A549 treated with AZD9567 at 1 μM for 4 hours (cell line): ENCODE data around the gene NPIPB2. TPM values are rescaled to one million over a fixed set of nuclear protein-coding genes. Genes with fewer than 3 reads are reported as not detected.

Experiments used
- total RNA-seq: library from RNA; stranded (reverse); fragments of 200-300 nt; extraction: Qiagen RNA extraction; gene quantifications from 5 replicates; pipeline ENCODE4 v1.2.3, GENCODE V29; 2022; ENCODE audit not compliant: insufficient read depth

The NPIPB2 gene
- 1.9 to 3.3 TPM (median 2.8 TPM) in 4 of 5 replicates, not detected in the other for total RNA-seq

DNA sequence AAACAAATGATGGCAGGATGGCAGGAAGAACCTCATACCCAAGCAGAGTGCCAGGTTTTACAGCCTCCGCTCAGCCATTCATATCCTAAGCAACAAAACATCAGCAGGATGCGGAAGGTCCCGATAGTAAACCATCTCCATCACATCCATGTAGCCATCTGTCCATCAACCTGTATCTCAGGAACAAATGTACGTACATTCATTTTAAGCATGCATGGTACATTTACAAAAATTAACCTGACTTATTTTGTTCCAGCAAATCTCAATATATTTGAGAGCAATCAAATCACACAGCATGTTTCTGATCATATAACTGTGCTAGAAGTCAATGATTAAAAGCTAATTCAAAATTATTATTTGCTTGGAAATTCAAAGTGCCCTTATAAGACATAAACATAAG, at the start of gene NPIPB2:
TSS of gene NPIPB2 (minus strand) at position 101 of the 400 bp plus-strand sequence. CDS start at position 101, 0 bp downstream.

DNA sequence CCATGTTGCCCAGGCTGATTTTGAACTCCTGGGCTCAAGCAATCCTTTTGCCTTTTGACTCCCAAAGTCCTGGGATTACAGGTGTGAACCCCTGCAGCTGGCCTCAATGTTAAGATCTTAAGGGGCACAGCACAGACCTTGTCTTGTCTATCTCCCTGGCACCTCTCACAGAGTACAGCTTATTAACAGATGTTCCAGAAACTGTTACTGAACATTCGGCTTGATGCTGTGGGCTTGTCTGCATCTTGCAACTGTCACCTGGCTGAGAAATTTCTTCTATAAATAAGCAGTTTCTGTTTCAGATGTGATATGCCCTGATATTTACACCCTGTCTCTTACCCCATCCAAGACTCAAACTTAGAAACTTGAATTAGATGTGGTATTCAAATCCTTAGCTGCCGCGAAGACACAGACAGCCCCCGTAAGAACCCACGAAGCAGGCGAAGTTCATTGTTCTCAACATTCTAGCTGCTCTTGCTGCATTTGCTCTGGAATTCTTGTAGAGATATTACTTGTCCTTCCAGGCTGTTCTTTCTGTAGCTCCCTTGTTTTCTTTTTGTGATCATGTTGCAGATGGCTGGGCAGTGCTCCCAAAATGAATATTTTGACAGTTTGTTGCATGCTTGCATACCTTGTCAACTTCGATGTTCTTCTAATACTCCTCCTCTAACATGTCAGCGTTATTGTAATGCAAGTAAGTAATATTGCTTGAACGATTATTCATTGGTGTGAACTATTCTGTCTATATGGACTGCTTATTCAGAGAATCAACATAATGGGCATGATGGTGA, 23.1 kb upstream of the NPIPB2 start, which contains the start of gene TNFRSF17:
TSS of gene TNFRSF17 (plus strand) at position 450 of the 791 bp plus-strand sequence. CDS start at position 565, 115 bp downstream.

DNA sequence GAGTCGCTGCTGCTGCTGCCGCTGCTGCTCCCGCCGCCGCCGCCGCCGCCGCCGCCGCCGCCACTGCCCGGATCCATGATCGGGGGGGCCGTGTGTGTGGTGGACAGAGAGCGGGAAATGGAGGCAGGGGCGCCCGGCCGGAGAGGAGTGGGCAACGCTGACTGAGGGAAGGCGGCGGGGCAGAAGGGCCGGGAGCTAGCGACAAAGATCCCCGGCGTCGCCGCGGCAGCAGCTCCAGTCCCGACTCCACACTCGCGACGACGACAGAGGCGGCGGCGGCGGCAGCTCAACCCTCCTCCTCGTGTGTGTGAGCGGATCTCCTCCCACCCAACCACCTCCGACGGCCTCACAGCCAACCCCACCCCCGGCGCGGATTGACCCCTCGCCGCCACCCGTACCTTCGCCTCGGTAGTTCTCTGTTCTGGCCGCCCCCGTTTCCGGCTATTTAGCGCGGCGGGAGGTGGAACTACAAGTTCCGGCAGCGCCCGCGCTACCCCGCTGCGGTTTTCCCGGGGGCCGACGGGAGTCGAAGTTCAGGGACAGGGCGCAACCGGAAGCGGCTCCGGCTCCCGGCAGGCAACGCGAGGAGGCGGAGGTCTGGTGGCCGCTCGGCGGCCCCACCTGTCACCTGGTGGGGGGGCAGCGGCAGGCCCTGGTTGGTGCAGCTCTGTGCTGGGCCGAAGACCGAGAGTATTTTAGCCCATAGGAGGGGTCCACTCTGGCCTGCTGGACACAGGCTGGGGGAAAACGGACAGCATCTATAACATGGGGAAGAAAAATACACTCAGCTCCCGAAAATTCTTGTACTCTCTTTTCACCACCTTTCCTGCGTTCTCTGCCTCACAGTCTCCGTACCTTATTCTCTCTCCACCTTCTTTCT, 26.0 kb downstream of the NPIPB2 start, which contains the start of gene GSPT1:
TSS of gene GSPT1 (minus strand) at position 313 of the 880 bp plus-strand sequence. CDS start at position 77, 236 bp downstream.

Other genes with a start within 250 kb of the NPIPB2 start
- 38.1 to 41.5 TPM (median 39.2 TPM) in 5 replicates for gene TXNDC11, start 199.2 kb downstream of the NPIPB2 start, total RNA-seq
- 25.5 to 35.0 TPM (median 27.8 TPM) in 5 replicates for gene ZC3H7A, start 144.8 kb downstream of the NPIPB2 start, total RNA-seq
- gene RSL1D1, start 90.5 kb downstream of the NPIPB2 start, total RNA-seq, result 217 to 318 TPM (median 229 TPM) in 5 replicates
- gene GSPT1, start 26.1 kb downstream of the NPIPB2 start, total RNA-seq, result 170 to 247 TPM (median 176 TPM) in 5 replicates
- not detected in 5 replicates for gene TNFRSF17, start 23.2 kb upstream of the NPIPB2 start, total RNA-seq
- gene SNX29, start 34.7 kb upstream of the NPIPB2 start, total RNA-seq, result 2.7 to 3.7 TPM (median 2.8 TPM) in 5 replicates